Memory B cell (primary cell): Measurements from ENCODE around the gene FBXL17.
A peak's percentile ranks its signal among the peaks of the same experiment; 100 is the strongest.

Experiments
- ATAC-seq: fragments of 150-1000 bp; cut with Tn5 transposase; 2 replicates; pipeline ENCODE4 v1.10.0; 2021; ENCODE audit warnings: low read depth, mild to moderate bottlenecking, moderate library complexity
- DNase-seq, 2 donors: peaks; one replicate each; pipeline ENCODE4 v3.0.0; 2022; ENCODE audit warnings: low spot score in 2 of 2
- H3K27ac Mint-ChIP-seq: one replicate; pipeline ENCODE4 v1.8.0; 2022; ENCODE audit warnings: mild to moderate bottlenecking, moderate library complexity, mixed read lengths
- H3K27me3 Mint-ChIP-seq: one replicate; pipeline ENCODE4 v1.8.0; 2022; ENCODE audit warnings: mixed read lengths
- H3K36me3 Mint-ChIP-seq: one replicate; pipeline ENCODE4 v1.8.0; 2022; ENCODE audit warnings: mild to moderate bottlenecking, mixed read lengths
- H3K4me1 Mint-ChIP-seq: one replicate; pipeline ENCODE4 v1.8.0; 2022; ENCODE audit warnings: mixed read lengths
- H3K4me3 Mint-ChIP-seq: one replicate; pipeline ENCODE4 v1.8.0; 2022; ENCODE audit warnings: mild to moderate bottlenecking, moderate library complexity, mixed read lengths
- H3K9me3 Mint-ChIP-seq: one replicate; pipeline ENCODE4 v1.8.0; 2022; ENCODE audit warnings: mixed read lengths

Gene FBXL17

DNA sequence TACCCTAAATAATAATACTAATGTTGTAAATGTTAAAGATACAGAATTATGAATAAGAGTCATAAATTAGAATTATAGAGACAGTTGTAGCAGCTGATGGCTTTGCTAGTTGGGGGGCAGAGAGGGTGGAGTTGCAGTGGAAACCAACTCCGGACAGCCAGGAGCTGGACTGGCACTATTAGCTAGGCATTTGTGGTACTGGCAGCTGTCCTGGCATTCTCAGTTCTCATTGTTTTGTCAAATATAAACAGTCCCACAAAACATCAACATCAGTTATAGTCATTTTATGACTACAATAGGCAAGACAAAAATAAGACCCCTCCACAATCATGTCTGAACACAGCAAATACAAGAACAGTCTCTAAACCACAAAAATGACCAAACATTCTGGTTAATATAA lies 2.8 kb upstream of the FBXL17 start:
- Mint-ChIP-seq H3K27me3 (no peaks in the 10 kb centered on the region), H3K27ac (peak overlapping the region; percentile 42), H3K9me3 (no peaks in the 10 kb centered on the region), H3K4me1 (peaks cover 10% of the 10 kb centered on the region), H3K36me3 (no peaks in the 10 kb centered on the region), H3K4me3 (no peak overlapping the region)
- DNase-seq, result no peak
- ATAC-seq, result no peak

DNA sequence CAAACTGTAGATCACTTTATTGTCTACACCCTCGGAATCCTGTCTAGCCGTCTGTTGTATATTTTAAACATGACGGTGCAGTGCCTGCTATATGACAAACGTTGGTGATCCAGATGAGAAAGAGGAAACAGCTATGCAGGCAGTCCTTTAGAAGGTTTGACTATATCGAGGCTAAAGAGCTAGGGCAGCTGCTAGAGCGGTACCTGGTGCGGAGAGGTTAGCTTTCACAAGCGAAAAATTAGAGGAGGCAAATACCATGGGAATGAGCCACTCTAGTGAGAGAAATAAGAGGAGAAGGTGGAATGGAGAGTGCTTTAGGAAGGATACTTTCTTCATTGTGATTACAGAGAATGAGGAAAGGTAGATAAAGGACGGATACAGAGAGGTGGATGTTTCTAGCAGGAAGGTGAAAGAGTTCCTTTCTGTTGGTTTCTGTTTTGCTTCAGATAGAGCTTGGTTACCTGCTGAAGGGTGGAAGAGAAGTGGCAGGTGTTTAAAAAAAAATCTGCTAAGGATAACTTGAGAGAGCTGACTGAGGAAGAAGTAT lies 959 bp upstream of the FBXL17 start:
- ATAC-seq (peak; percentile 32), DNase-seq (peak in 1 of 2 donors; percentile 40)
- Mint-ChIP-seq H3K27me3 (no peaks in the 10 kb centered on the region), H3K4me3 (peak overlapping the region; percentile 93), H3K27ac (peak overlapping the region; percentile 93), H3K36me3 (peaks cover 2% of the 10 kb centered on the region), H3K9me3 (no peaks in the 10 kb centered on the region), H3K4me1 (peaks cover 20% of the 10 kb centered on the region)

DNA sequence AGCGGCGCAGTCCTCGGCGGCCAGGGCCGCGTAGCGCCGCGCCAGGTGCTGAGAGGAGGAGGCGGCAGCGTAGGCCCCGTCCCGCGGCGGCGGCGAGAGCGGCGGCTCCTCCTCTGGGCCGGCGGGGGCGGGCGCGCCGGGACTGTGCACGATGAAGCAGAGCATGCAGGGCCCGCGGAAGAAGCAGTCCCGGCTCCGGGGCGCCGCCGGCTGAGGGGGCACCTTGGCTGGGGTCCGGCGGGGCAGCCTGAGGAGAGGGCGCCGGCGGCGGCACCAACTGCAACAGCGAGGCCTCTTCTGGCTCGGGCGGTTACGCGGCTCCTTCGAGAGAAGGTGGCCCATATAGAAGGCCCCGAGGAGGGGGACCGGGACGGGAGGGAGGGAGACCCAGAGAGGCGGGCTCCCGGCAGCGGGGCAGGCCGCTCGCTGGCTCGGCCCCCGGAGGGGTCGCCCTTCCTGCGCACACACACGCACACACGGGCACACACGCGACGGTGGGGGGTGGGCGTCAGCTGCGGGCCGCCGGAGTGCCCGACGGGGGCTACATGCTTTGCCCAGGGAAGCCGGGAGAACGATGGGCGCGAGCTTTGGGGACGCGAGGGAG lies 446 bp downstream of the FBXL17 start:
- ATAC-seq, result peak; percentile 56
- Mint-ChIP-seq H3K4me1 (peaks cover 23% of the 10 kb centered on the region), H3K9me3 (peaks cover 2% of the 10 kb centered on the region), H3K27me3 (no peaks in the 10 kb centered on the region), H3K27ac (peak overlapping the region; percentile 93), H3K36me3 (peaks cover 7% of the 10 kb centered on the region), H3K4me3 (peak overlapping the region; percentile 93)
- DNase-seq, result peak; percentile 79 to 86

DNA sequence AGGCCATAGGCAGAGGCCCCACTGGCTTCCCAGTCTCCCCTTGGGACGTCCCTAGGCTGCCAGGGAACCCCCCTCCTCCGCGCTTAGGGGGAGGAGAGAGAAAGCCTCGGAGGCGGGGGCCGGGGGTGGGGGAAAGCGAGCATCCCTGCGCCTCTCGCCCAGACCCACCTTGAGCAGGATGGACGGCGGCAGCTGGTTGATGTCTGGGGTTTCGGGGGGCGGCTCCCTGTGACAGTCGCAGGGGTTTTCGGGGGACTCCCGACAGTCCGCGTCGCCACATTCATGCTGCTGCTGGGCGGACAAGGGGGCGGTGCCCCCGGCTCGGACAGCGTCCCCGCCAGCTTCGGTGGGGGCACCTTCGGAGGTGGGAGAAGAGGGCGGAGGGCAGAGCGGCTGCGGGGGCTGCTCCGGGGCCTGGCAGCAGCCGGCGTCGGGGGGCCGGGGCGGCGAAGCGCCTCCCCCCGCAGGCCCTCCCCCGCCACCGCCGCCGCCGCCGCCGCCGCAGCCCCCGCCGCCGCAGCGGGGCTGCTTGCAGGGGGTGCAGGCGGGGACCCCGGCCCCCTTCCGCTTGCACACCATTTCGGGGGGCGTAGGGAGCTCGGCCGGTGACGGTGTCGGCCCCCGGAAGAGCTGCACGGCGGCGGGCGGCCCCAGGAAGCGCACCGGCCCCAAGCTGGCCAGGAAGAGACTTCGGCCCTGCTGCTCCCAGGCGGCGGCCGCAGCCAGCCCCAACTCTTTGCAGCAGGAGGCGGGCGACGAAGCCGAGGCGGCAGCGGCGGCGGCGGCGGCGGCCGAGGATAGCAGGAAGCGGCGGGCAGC lies 1.2 kb downstream of the FBXL17 start:
- Mint-ChIP-seq H3K9me3 (peaks cover 2% of the 10 kb centered on the region), H3K4me3 (peak overlapping the region; percentile 94), H3K4me1 (peaks cover 23% of the 10 kb centered on the region), H3K36me3 (peaks cover 9% of the 10 kb centered on the region), H3K27me3 (no peaks in the 10 kb centered on the region), H3K27ac (peak overlapping the region; percentile 93)
- DNase-seq (peak; percentile 32 to 52), ATAC-seq (peak; percentile 5)

DNA sequence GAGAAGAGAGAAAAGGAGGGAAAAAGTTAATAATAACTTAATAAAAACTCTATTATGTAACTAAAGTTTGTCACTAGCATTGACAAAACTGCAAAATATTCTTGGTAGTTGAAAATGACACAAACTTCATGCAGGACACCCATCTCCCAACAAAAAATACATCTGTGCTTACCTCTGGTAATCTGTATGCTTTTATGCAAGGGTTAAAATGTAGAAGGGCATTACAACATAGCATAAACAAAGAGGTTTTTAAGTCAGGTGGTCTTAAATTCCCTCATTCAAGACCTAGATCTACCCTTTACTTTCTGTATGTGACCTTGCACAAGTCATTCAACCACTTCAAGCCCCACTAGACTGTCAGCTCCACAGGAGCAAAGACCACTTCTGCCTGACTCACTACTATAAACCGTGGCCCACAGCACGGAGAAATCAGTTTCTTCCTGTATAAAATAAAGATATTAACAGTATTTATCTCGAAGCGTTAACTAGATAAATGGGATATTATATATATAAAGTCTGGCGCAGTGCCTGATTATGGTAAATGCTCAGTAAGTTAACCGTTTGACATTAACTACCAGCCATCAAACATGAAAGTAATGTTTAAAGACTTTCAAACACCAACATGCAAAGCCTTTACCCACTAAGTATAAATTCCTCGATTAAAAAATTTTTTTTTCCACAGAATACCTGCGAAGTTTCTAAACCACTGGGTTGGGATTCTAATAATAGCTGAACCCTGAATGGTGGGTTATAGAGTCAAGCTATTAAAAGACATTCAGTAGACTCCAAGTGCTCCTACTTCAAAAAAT lies 2.0 kb downstream of the FBXL17 start:
- H3K4me3 Mint-ChIP-seq, result peak overlapping the region; percentile 94
- DNase-seq, result no peak
- no peaks in the 10 kb centered on the region for H3K27me3 Mint-ChIP-seq
- H3K4me1 Mint-ChIP-seq, result peaks cover 20% of the 10 kb centered on the region
- H3K36me3 Mint-ChIP-seq, result peaks cover 16% of the 10 kb centered on the region
- H3K27ac Mint-ChIP-seq, result peak overlapping the region; percentile 93
- ATAC-seq, result no peak
- H3K9me3 Mint-ChIP-seq, result peaks cover 8% of the 10 kb centered on the region

DNA sequence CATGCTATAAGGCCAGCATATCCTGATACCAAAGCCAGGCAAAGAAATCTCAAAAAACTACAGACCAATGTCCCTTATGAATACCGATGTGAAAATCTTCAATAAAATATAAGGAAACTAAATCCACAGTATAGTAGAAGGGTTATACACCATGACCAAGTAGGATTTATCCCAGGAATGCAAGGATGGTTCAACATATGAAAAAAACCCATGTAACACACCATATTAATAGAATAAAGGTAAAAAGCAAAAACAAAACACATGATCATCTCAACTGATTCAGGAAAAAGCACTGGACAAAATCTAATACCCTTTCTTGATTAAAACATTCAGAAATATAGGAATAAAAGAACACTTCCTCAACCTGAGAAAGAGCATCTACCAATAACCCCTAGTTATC lies 6.1 kb downstream of the FBXL17 start:
- H3K9me3 Mint-ChIP-seq, result peaks cover 13% of the 10 kb centered on the region
- DNase-seq (no peak), ATAC-seq (no peak)
- H3K36me3 Mint-ChIP-seq, result peaks cover 31% of the 10 kb centered on the region
- H3K4me1 Mint-ChIP-seq, result peaks cover 20% of the 10 kb centered on the region
- no peak overlapping the region for H3K4me3 Mint-ChIP-seq
- no peak overlapping the region for H3K27ac Mint-ChIP-seq
- H3K27me3 Mint-ChIP-seq, result no peaks in the 10 kb centered on the region

DNA sequence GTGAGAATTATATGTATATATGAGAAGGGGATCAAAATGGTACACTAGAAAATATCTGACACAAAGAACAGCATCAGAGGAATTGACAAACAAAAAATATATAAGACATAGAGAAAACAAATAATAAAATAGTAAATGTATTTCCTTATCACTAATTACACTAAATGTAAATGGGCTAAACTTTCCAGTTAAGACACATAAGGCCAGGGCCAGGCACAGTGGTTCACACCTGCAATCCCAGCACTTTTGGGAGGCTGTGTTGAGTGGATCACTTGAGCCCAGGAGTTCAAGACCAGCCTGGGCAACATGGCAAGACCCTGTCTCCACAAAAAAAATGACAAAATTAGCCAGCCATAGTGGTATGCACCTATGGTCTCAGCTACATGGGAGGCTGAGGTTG lies 8.5 kb downstream of the FBXL17 start:
- Mint-ChIP-seq H3K4me1 (peaks cover 18% of the 10 kb centered on the region), H3K4me3 (no peak overlapping the region), H3K27ac (no peak overlapping the region), H3K36me3 (peaks cover 31% of the 10 kb centered on the region), H3K9me3 (peaks cover 13% of the 10 kb centered on the region), H3K27me3 (no peaks in the 10 kb centered on the region)
- ATAC-seq, result no peak
- no peak for DNase-seq

DNA sequence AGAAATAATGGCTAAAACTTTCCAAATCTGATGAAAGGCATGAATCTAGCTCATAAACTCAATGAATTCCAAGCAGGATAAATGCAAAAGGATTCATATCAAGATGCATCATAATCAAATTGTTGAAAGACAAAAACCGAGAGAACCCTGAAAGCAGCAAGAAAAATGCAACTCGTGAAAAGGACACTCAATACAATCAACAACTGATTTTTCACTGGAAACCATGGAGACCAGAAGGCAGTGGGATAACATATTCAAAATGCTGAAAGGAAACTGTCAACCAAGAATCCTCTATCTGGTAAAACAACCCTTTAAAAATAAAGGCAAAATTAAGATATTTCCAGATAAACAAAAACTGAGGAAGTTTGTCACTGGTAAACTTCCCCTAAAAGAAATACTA lies 9.5 kb downstream of the FBXL17 start:
- Mint-ChIP-seq H3K4me3 (no peak overlapping the region), H3K9me3 (peaks cover 13% of the 10 kb centered on the region), H3K27me3 (no peaks in the 10 kb centered on the region), H3K36me3 (peaks cover 31% of the 10 kb centered on the region), H3K27ac (no peak overlapping the region), H3K4me1 (peaks cover 16% of the 10 kb centered on the region)
- DNase-seq (no peak), ATAC-seq (no peak)

DNA sequence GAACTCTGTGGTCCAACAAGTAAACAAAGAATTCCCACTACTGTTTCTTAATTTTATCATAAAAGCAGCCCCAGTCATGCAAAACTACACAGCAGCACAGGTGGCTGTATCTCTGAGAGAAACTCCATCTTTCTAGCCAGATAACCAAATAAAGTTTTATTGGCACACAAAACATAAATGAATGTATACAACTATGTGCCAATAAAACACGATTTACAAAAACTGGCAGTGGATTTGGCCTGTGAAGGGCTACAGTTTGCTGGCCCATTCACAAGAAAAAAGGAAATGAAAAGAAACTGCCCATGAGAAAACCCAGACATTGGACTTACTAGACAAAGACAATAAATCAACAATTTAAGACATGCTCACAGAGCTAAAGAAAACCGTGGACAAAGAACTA lies 10.6 kb downstream of the FBXL17 start:
- H3K4me1 Mint-ChIP-seq, result peaks cover 12% of the 10 kb centered on the region
- no peak for DNase-seq
- H3K9me3 Mint-ChIP-seq, result peaks cover 11% of the 10 kb centered on the region
- H3K4me3 Mint-ChIP-seq, result no peak overlapping the region
- peaks cover 27% of the 10 kb centered on the region for H3K36me3 Mint-ChIP-seq
- ATAC-seq, result no peak
- H3K27me3 Mint-ChIP-seq, result no peaks in the 10 kb centered on the region
- H3K27ac Mint-ChIP-seq, result no peak overlapping the region

DNA sequence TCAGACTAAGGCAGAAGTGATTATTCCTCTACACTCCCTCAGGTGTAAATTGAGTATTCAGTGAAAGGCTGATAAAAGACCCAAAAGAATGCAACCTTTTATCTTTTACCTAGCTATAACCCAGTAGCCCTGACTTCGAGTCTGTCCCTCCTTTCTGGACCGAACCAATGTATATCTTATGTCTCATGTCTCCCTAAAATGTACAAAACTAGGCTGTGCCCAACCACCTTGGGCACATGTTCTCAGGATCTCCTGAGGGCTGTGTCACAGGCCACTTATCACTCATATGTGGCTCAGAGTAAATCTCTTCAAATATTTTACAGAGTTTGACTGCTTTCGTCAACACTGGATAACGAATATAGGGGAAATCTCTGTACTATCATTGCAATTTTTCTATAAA lies 12.7 kb downstream of the FBXL17 start:
- H3K36me3 Mint-ChIP-seq, result peaks cover 19% of the 10 kb centered on the region
- H3K4me3 Mint-ChIP-seq, result no peak overlapping the region
- DNase-seq (no peak), ATAC-seq (no peak)
- peaks cover 12% of the 10 kb centered on the region for H3K4me1 Mint-ChIP-seq
- peaks cover 3% of the 10 kb centered on the region for H3K9me3 Mint-ChIP-seq
- H3K27ac Mint-ChIP-seq, result no peak overlapping the region
- no peaks in the 10 kb centered on the region for H3K27me3 Mint-ChIP-seq

DNA sequence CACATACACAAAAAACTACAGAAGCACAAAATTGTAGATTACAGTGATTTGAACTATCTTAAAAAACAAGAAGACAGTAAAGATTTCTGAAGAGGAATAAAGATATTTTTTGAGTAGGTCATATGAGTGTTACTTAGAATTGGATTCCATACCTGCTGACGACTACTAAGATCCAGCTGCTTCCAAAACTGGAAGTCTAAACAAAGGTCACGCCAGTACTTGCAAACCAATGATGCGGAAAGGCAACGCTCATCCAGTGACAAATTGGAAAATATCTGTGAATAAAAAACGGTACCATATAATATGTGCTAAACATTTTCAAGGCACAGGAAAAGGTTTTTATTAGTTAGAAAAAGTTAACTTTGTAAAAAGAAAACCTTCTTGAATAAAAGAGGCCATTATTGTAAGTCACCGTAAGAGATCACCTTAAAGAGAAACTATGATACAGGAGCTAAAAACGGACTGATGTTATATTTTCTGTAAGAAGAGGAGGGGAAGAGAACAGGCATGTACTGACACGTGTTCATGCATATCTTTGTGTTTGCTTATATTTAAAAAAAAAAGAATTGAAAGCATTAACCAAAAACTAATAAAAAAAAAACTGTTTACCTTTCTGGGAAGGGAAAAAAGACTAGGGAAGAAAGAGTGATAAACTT lies 14.1 kb downstream of the FBXL17 start:
- DNase-seq (no peak), ATAC-seq (no peak)
- H3K4me1 Mint-ChIP-seq, result peaks cover 12% of the 10 kb centered on the region
- H3K9me3 Mint-ChIP-seq, result peaks cover 2% of the 10 kb centered on the region
- H3K27me3 Mint-ChIP-seq, result no peaks in the 10 kb centered on the region
- H3K27ac Mint-ChIP-seq, result no peak overlapping the region
- H3K4me3 Mint-ChIP-seq, result no peak overlapping the region
- H3K36me3 Mint-ChIP-seq, result peaks cover 11% of the 10 kb centered on the region

DNA sequence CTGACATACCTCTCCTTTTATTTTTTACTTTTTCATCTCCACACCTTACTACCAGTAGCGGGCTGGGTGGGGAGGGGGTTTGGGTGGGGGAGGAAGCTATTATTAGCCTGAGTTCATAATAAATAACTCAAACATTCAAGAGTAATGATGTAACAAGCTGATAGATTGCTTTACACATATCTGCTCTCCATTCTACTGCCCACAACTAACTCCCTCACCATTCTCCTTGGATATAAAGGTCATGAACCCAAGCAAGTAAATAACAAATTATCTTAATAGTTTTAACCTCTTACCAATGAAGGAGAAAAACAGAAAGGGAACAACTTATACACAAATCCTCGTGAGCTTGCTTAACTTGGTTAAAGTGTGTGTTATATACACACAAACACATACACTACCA lies 15.4 kb downstream of the FBXL17 start:
- ATAC-seq, result no peak
- H3K27me3 Mint-ChIP-seq, result no peaks in the 10 kb centered on the region
- H3K4me1 Mint-ChIP-seq, result peaks cover 8% of the 10 kb centered on the region
- no peaks in the 10 kb centered on the region for H3K9me3 Mint-ChIP-seq
- no peak for DNase-seq
- no peak overlapping the region for H3K27ac Mint-ChIP-seq
- H3K4me3 Mint-ChIP-seq, result no peak overlapping the region
- peaks cover 11% of the 10 kb centered on the region for H3K36me3 Mint-ChIP-seq

DNA sequence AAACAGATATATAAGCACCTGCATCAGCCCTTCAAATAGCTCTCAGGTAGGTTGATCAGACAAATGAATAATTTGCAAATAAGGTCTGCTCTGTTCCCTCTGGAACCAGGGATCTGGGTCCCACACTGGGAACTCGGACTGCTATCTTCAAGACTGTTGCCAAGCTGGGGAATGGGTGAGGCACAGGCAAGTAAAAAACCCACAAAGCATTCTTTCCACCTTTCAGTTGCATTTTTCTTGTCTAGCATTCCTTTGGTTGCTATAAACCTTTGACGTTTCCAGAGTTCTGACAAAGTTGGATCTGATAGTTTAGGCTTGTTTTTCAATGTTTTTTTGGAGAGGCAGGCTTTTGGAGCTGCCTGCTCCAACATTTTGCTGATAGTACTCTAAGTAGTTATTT lies 20.1 kb downstream of the FBXL17 start:
- H3K4me3 Mint-ChIP-seq, result no peak overlapping the region
- DNase-seq (no peak), ATAC-seq (no peak)
- H3K36me3 Mint-ChIP-seq, result peaks cover 19% of the 10 kb centered on the region
- no peaks in the 10 kb centered on the region for H3K4me1 Mint-ChIP-seq
- H3K27me3 Mint-ChIP-seq, result no peaks in the 10 kb centered on the region
- H3K27ac Mint-ChIP-seq, result no peak overlapping the region
- no peaks in the 10 kb centered on the region for H3K9me3 Mint-ChIP-seq
